ENCODE data around the gene FXN.
A peak's percentile ranks its signal among the peaks of the same experiment; 100 is the strongest.

Gene FXN

GRCh38 chr9:69121155-69122081 lies 85.9 kb downstream of the FXN start:
- Histone ChIP-seq H3F3A (ENCODE audit: low read depth) (no peaks in the 10 kb centered on the region), H2AFZ (ENCODE audit: low read length) (peak overlapping the region; percentile 78), H3K4me1 (ENCODE audit: insufficient read depth, low read length, poor library complexity, severe bottlenecking) (peaks cover 16% of the 10 kb centered on the region), H3K9me3 (ENCODE audit: insufficient read depth, low read depth, low read length) (no peaks in the 10 kb centered on the region), H4K20me1 (ENCODE audit: insufficient read depth, low read length, poor library complexity, severe bottlenecking) (no peaks in the 10 kb centered on the region), H3K9ac (ENCODE audit: low read depth, low read length, poor library complexity, severe bottlenecking) (peak overlapping the region; percentile 78), H3K9me2 (replicated peaks; ENCODE audit: low read depth, low read length) (no peaks in the 10 kb centered on the region), H3K4me3 (ENCODE audit: low read length, poor library complexity, severe bottlenecking) (peak overlapping the region; percentile 86), H3K36me3 (ENCODE audit: insufficient read depth, low read length) (no peaks in the 10 kb centered on the region), H3K79me2 (ENCODE audit: insufficient read depth, low read length) (peaks cover 9% of the 10 kb centered on the region), H3K27me3 (ENCODE audit: insufficient read depth, low read length, poor library complexity, severe bottlenecking) (no peaks in the 10 kb centered on the region), H3K4me2 (ENCODE audit: low read depth, low read length, poor library complexity, severe bottlenecking) (peak overlapping the region; percentile 72)
- peak; percentile 47 for TF ChIP-seq CTCF (conservative IDR thresholded peaks at IDR 0.05; ENCODE audit: low read length)
- TF ChIP-seq EZH2phosphoT487 (IDR thresholded peaks at IDR 0.05; ENCODE audit: borderline replicate concordance): no peak

GRCh38 chr9:69122082-69122548 lies 86.6 kb downstream of the FXN start:
- Histone ChIP-seq H3K4me2 (ENCODE audit: low read depth, low read length, poor library complexity, severe bottlenecking) (peak overlapping the region; percentile 72), H3K9ac (ENCODE audit: low read depth, low read length, poor library complexity, severe bottlenecking) (peak overlapping the region; percentile 78), H3K4me1 (ENCODE audit: insufficient read depth, low read length, poor library complexity, severe bottlenecking) (peaks cover 16% of the 10 kb centered on the region), H3K4me3 (ENCODE audit: low read length, poor library complexity, severe bottlenecking) (peak overlapping the region; percentile 86), H3K9me3 (ENCODE audit: insufficient read depth, low read depth, low read length) (no peaks in the 10 kb centered on the region), H4K20me1 (ENCODE audit: insufficient read depth, low read length, poor library complexity, severe bottlenecking) (no peaks in the 10 kb centered on the region), H3K9me2 (replicated peaks; ENCODE audit: low read depth, low read length) (no peaks in the 10 kb centered on the region), H3K36me3 (ENCODE audit: insufficient read depth, low read length) (no peaks in the 10 kb centered on the region), H3K79me2 (ENCODE audit: insufficient read depth, low read length) (peaks cover 9% of the 10 kb centered on the region), H3F3A (ENCODE audit: low read depth) (no peaks in the 10 kb centered on the region), H2AFZ (ENCODE audit: low read length) (peak overlapping the region; percentile 78), H3K27me3 (ENCODE audit: insufficient read depth, low read length, poor library complexity, severe bottlenecking) (no peaks in the 10 kb centered on the region)
- no peak; the same call in 1 of the 2 replicates for TF ChIP-seq CTCF (conservative IDR thresholded peaks at IDR 0.05; ENCODE audit: low read length)
- TF ChIP-seq EZH2phosphoT487 (IDR thresholded peaks at IDR 0.05; ENCODE audit: borderline replicate concordance): no peak

GRCh38 chr9:69122549-69123141 lies 87.1 kb downstream of the FXN start:
- TF ChIP-seq EZH2phosphoT487 (IDR thresholded peaks at IDR 0.05; ENCODE audit: borderline replicate concordance) (no peak), CTCF (conservative IDR thresholded peaks at IDR 0.05; ENCODE audit: low read length) (no peak)
- H3K4me3 ChIP-seq (ENCODE audit: low read length, poor library complexity, severe bottlenecking): peak overlapping the region; percentile 86
- no peaks in the 10 kb centered on the region for H3K9me2 ChIP-seq (replicated peaks; ENCODE audit: low read depth, low read length)
- H3K79me2 ChIP-seq (ENCODE audit: insufficient read depth, low read length): peaks cover 9% of the 10 kb centered on the region
- peaks cover 16% of the 10 kb centered on the region for H3K4me1 ChIP-seq (ENCODE audit: insufficient read depth, low read length, poor library complexity, severe bottlenecking)
- no peaks in the 10 kb centered on the region for H3K9me3 ChIP-seq (ENCODE audit: insufficient read depth, low read depth, low read length)
- peak overlapping the region; percentile 78 for H3K9ac ChIP-seq (ENCODE audit: low read depth, low read length, poor library complexity, severe bottlenecking)
- H3K27me3 ChIP-seq (ENCODE audit: insufficient read depth, low read length, poor library complexity, severe bottlenecking): no peaks in the 10 kb centered on the region
- peak overlapping the region; percentile 72 for H3K4me2 ChIP-seq (ENCODE audit: low read depth, low read length, poor library complexity, severe bottlenecking)
- no peaks in the 10 kb centered on the region for H4K20me1 ChIP-seq (ENCODE audit: insufficient read depth, low read length, poor library complexity, severe bottlenecking)
- no peaks in the 10 kb centered on the region for H3F3A ChIP-seq (ENCODE audit: low read depth)
- peak overlapping the region; percentile 78 for H2AFZ ChIP-seq (ENCODE audit: low read length)
- no peaks in the 10 kb centered on the region for H3K36me3 ChIP-seq (ENCODE audit: insufficient read depth, low read length)

Measured in Loucy (cell line).